K562 (cell line): ENCODE results near the gene FARP2. TPM values are rescaled to one million over a fixed set of nuclear protein-coding genes. Genes with fewer than 3 reads are reported as not detected.

ENCODE experiments used
- CEBPZ ChIP-seq: fragments of 150-350 bp; IDR thresholded peaks from 2 replicates; pipeline ENCODE4 v1.6.1; 2014; ENCODE audit warnings: low read depth, mild to moderate bottlenecking, low read length, borderline replicate concordance
- FOXJ2 ChIP-seq: fragments of 200-800 bp; sonication (Bioruptor generic); IDR thresholded peaks from 2 replicates; pipeline ENCODE4 v1.6.1; 2016; ENCODE audit warnings: missing genetic modification characterization, missing compliant biosample characterization
- GMEB1 ChIP-seq: fragments of 250-450 bp; sonication (Bioruptor Pico); IDR thresholded peaks from 2 replicates; pipeline ENCODE4 v1.4.0; 2020; ENCODE audit warnings: mild to moderate bottlenecking
- LEF1 ChIP-seq: fragments of 450-650 bp; IDR thresholded peaks from 2 replicates; pipeline ENCODE4 v1.6.1; 2016; ENCODE audit warnings: mild to moderate bottlenecking
- MYC ChIP-seq, 2 experiments: fragments of 250-450 bp in 1 of 2; sonication (Bioruptor Pico) in 1 of 2; IDR thresholded peaks; 2 replicates each; pipeline versions ENCODE4 v1.5.1 to v1.6.1; 2012 to 2021; ENCODE audit warnings: low read depth in 2 of 2, borderline replicate concordance in 1 of 2, improper control_type of control experiment in 1 of 2, low read length in 1 of 2, mild to moderate bottlenecking in 1 of 2, moderate library complexity in 1 of 2
- NEUROD1 ChIP-seq: fragments of 150-350 bp; IDR thresholded peaks from 2 replicates; pipeline ENCODE4 v1.6.1; 2014; ENCODE audit warnings: borderline replicate concordance, low read length, low read depth; ENCODE audit not compliant: partially characterized antibody
- NR1H2 ChIP-seq: sonication (generic); formaldehyde crosslinking; IDR thresholded peaks from 2 replicates; pipeline ENCODE4 v1.4.0; 2020; ENCODE audit warnings: mild to moderate bottlenecking, missing genetic modification reagents
- PCBP1 ChIP-seq: fragments of 200-400 bp; formaldehyde crosslinking; IDR thresholded peaks from 2 replicates; pipeline ENCODE4 v1.6.1; 2018; ENCODE audit warnings: mild to moderate bottlenecking, low read depth, low read length; ENCODE audit not compliant: poor library complexity, severe bottlenecking
- PHF21A ChIP-seq: fragments of 450-650 bp; IDR thresholded peaks from 2 replicates; pipeline ENCODE4 v1.6.1; 2017; ENCODE audit warnings: low read depth, borderline replicate concordance
- RFX1 ChIP-seq: fragments of 450-650 bp; IDR thresholded peaks from 2 replicates; pipeline ENCODE4 v1.6.1; 2016; ENCODE audit warnings: mild to moderate bottlenecking, moderate library complexity
- XRCC3 ChIP-seq: fragments of 450-650 bp; IDR thresholded peaks from 2 replicates; pipeline ENCODE4 v1.6.1; 2017; ENCODE audit warnings: mild to moderate bottlenecking, moderate library complexity
- ZBTB34 ChIP-seq: fragments of 250-450 bp; sonication (Bioruptor Pico); IDR thresholded peaks from 2 replicates; pipeline ENCODE4 v1.8.0; 2021; ENCODE audit warnings: mild to moderate bottlenecking, moderate library complexity
- ZBTB5 ChIP-seq: fragments of 450-650 bp; IDR thresholded peaks from 2 replicates; pipeline ENCODE4 v1.6.1; 2017; ENCODE audit warnings: antibody characterized with exemption
- ZC3H11A ChIP-seq: IDR thresholded peaks from 2 replicates; pipeline ENCODE4 v1.6.1; 2012; ENCODE audit warnings: low read depth, low read length, improper control_type of control experiment
- ZNF217 ChIP-seq: sonication (generic); formaldehyde crosslinking; IDR thresholded peaks from 2 replicates; pipeline ENCODE4 v1.8.0; 2022; ENCODE audit warnings: mild to moderate bottlenecking, missing genetic modification reagents
- ZNF280B ChIP-seq: fragments of 250-450 bp; sonication (Bioruptor Pico); IDR thresholded peaks from 2 replicates; pipeline ENCODE4 v1.5.1; 2021; ENCODE audit warnings: mild to moderate bottlenecking
- polyA plus RNA-seq, 8 experiments: library from polyadenylated mRNA; depleted of rRNA in 4 of 8; stranded (reverse) in 5 of 8; unstranded in 3 of 8; fragments of >200 nt; fragmentation: Nextera tagmentation in 2 of 8; fragmentation: Illumina TruSeq in 1 of 8; extraction: Ambion mirVana in 2 of 8; extraction: Trizol in 1 of 8; gene quantifications; 2 replicates each; pipeline versions ENCODE4 v1.2.1 to v1.2.3, GENCODE V29; 2011 to 2014; ENCODE audit warnings: inconsistent platforms in 1 of 8, missing spikeins in 1 of 8
- total RNA-seq, 7 experiments: library from RNA; depleted of rRNA in 6 of 7; stranded (reverse); fragments of >200 nt in 6 of 7; fragmentation: Illumina TruSeq in 2 of 7; extraction: Trizol in 2 of 7; gene quantifications; 2 replicates each; pipeline versions ENCODE4 v1.2.1 to v1.2.3, GENCODE V29; 2011 to 2021; ENCODE audit warnings: low replicate concordance in 1 of 7

FARP2 gene
- total and polyA plus RNA-seq, 9 of the 15 experiments (the other 6 are each of a cell fraction or from before 2014, with no cell fraction given), result 4.1 to 38.1 (median 21.1) TPM

GRCh38 chr2:241483305-241483704, 127.2 kb downstream of the FARP2 start (continued):
- TF ChIP-seq CEBPZ (no peak), LEF1 (no peak), NR1H2 (CRISPR knock-in tag) (no peak), XRCC3 (no peak), NEUROD1 (no peak), FOXJ2 (tag) (no peak), PHF21A (no peak), ZNF217 (CRISPR knock-in tag) (no peak), ZBTB34 (no peak), RFX1 (no peak), ZC3H11A (no peak), ZNF280B (no peak), ZBTB5 (no peak), MYC (IDR thresholded peaks at IDR 0.05; ENCODE audit: low read depth, low read length) (no peak), MYC (CRISPR knock-in tag; IDR thresholded peaks at IDR 0.05; ENCODE audit: borderline replicate concordance, low read depth) (no peak), GMEB1 (CRISPR knock-in tag) (no peak), PCBP1 (no peak)
